ENCODE data around the gene SLC22A8. TPM values are rescaled to one million over a fixed set of nuclear protein-coding genes. Genes with fewer than 3 reads are reported as not detected.

The SLC22A8 gene
- total RNA-seq, 1 experiment from 2014 or later = not detected

DNA sequence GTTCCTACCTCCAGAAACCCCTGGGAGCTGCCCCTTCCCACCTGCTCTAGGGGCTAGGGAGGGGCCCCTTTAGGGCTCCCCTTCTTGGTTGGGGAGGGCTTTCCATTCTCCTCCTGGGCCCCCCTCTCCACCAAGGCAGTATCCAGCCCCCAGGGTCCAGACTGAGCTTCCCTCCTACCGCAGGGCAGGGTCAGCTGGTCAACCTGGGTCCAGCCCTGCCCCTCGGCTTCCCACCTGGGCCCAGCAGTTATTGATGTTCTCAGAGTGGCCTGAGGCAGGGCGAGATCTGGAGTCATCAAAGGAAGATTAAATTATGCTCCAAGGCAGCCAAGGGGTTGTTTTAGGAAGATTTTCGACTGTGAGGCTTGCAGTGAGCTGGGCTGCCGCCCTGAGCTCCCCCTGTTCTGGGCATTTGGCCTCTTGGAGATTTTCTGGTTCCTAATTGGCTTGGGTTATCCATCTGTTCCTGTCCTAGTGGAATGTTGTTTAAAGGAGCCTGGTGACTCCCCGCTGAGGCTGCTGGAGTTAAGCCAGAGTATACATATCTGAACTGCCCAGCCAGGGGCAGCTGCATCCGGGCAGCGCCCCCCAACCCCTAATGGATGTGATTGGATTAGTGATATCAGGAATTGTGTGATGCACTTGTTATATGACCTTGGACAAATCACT lies 1.8 kb upstream of the SLC22A8 start:
- H3K9me3 ChIP-seq (ENCODE audit: insufficient read depth, low read depth) = no peaks in the 10 kb centered on the region
- no TSS peak for BruUV-seq (replicated peaks)
- no peak overlapping the region for H3K27ac ChIP-seq
- no peaks in the 10 kb centered on the region for H3K36me3 ChIP-seq (ENCODE audit: low read depth)
- H3F3A ChIP-seq (ENCODE audit: insufficient read depth, low read depth) = no peaks in the 10 kb centered on the region
- TF ChIP-seq EZH2 (IDR thresholded peaks at IDR 0.05; ENCODE audit: low read depth) (no peak), CTCF (conservative IDR thresholded peaks at IDR 0.05) (no peak)
- H3K4me1 ChIP-seq (replicated peaks; ENCODE audit: insufficient read depth) = no peaks in the 10 kb centered on the region
- ChIA-PET POLR2A (ENCODE audit: unreplicated experiment) (no interaction called here), CTCF (interaction anchor here (0.7 kb wide), 1 partner anchor 188 kb away, joined by 4 read pairs; no protein-coding TSS in a partner anchor)
- H3K79me2 ChIP-seq (ENCODE audit: low read depth) = no peaks in the 10 kb centered on the region
- H3K9me2 ChIP-seq (ENCODE audit: insufficient read depth) = no peaks in the 10 kb centered on the region
- no peak overlapping the region for H3K4me3 ChIP-seq
- intact Hi-C loops (cut with micrococcal nuclease; ENCODE audit: unreplicated experiment) = no loop called here
- H3K27me3 ChIP-seq (ENCODE audit: insufficient read depth, low read depth) = peaks cover 94% of the 10 kb centered on the region
- H4K20me1 ChIP-seq (ENCODE audit: insufficient read depth) = no peaks in the 10 kb centered on the region
- no peak overlapping the region for H2AFZ ChIP-seq
- H3K4me2 ChIP-seq = no peak overlapping the region
- DNase-seq = no peak

- H3F3A ChIP-seq (ENCODE audit: insufficient read depth, low read depth) = no peaks in the 10 kb centered on the region
- H2AFZ ChIP-seq = no peak overlapping the region
- no peak overlapping the region for H3K4me2 ChIP-seq
- TF ChIP-seq CTCF (conservative IDR thresholded peaks at IDR 0.05) (no peak), EZH2 (IDR thresholded peaks at IDR 0.05; ENCODE audit: low read depth) (no peak)
- no peak for DNase-seq
- BruUV-seq (replicated peaks) = no TSS peak
- no peaks in the 10 kb centered on the region for H4K20me1 ChIP-seq (ENCODE audit: insufficient read depth)
- H3K27ac ChIP-seq = no peak overlapping the region
- intact Hi-C loops (cut with micrococcal nuclease; ENCODE audit: unreplicated experiment) = no loop called here
- ChIA-PET CTCF (no interaction called here), POLR2A (ENCODE audit: unreplicated experiment) (no interaction called here)
- no peaks in the 10 kb centered on the region for H3K36me3 ChIP-seq (ENCODE audit: low read depth)
- H3K27me3 ChIP-seq (ENCODE audit: insufficient read depth, low read depth) = peaks cover 98% of the 10 kb centered on the region
- no peak overlapping the region for H3K4me3 ChIP-seq
- H3K9me3 ChIP-seq (ENCODE audit: insufficient read depth, low read depth) = no peaks in the 10 kb centered on the region
- no peaks in the 10 kb centered on the region for H3K9me2 ChIP-seq (ENCODE audit: insufficient read depth)
- H3K4me1 ChIP-seq (replicated peaks; ENCODE audit: insufficient read depth) = no peaks in the 10 kb centered on the region
- no peaks in the 10 kb centered on the region for H3K79me2 ChIP-seq (ENCODE audit: low read depth)
Observed at GRCh38 chr11:63014408-63015055, 1.1 kb downstream of the SLC22A8 start.

DNA sequence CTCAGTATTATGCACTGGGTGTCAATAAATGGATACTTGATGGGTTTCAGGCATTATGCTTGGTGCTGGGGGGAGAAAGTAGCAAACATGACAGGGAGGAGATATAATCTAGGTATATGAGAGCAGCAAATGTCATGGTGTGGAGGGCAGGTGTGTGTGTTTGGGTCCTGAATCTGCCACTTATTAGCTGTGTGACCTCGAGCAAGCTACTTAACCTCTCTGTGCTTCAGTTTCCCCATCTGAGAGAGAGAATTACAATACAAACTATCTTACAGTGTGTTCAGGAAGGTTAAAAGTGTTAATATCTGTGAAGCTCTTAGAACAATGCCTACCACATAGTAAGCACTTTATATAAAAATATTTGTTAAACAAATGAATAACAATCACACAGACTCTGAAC lies 2.8 kb downstream of the SLC22A8 start:
- H4K20me1 ChIP-seq (ENCODE audit: insufficient read depth) = no peaks in the 10 kb centered on the region
- no peaks in the 10 kb centered on the region for H3F3A ChIP-seq (ENCODE audit: insufficient read depth, low read depth)
- H3K4me2 ChIP-seq = no peak overlapping the region
- POLR2A ChIA-PET (ENCODE audit: unreplicated experiment) = no interaction called here
- CTCF ChIA-PET = no interaction called here
- H3K79me2 ChIP-seq (ENCODE audit: low read depth) = no peaks in the 10 kb centered on the region
- no peak overlapping the region for H3K27ac ChIP-seq
- peaks cover 94% of the 10 kb centered on the region for H3K27me3 ChIP-seq (ENCODE audit: insufficient read depth, low read depth)
- no peaks in the 10 kb centered on the region for H3K4me1 ChIP-seq (replicated peaks; ENCODE audit: insufficient read depth)
- TF ChIP-seq CTCF (conservative IDR thresholded peaks at IDR 0.05) (no peak), EZH2 (IDR thresholded peaks at IDR 0.05; ENCODE audit: low read depth) (no peak)
- H3K36me3 ChIP-seq (ENCODE audit: low read depth) = no peaks in the 10 kb centered on the region
- no TSS peak for BruUV-seq (replicated peaks)
- no peak for DNase-seq
- no peaks in the 10 kb centered on the region for H3K9me2 ChIP-seq (ENCODE audit: insufficient read depth)
- H3K9me3 ChIP-seq (ENCODE audit: insufficient read depth, low read depth) = no peaks in the 10 kb centered on the region
- no peak overlapping the region for H3K4me3 ChIP-seq
- no peak overlapping the region for H2AFZ ChIP-seq
- intact Hi-C loops (cut with micrococcal nuclease; ENCODE audit: unreplicated experiment) = no loop called here

Measured in PC-9 (cell line).